ENCODE data around the gene ANO2. TPM values are rescaled to one million over a fixed set of nuclear protein-coding genes. Genes with fewer than 3 reads are reported as not detected.
A peak's percentile ranks its signal among the peaks of the same experiment; 100 is the strongest.

ANO2 gene
- total RNA-seq, 4 donors from 2014 or later: 2.0 to 9.8 (median 4.9) TPM

DNA sequence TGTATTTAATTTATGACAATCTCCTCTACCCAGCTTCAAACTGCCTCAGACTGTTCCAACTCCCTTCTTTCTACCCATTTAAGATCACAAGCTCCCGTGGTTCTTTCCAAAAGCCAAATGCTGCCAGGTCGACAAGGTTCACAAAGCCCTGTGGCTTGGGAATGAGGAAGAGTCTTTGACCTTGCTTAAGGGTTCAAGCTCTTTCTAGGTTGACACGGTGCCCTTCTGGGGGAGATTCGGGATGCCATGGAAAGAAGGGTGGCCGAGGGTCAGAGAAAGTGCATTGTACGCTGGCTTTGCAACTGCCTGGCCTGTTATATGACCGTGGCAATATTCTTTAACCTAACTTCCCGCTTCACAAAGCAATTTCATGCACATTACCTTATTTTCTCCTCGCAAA lies 239.3 kb downstream of the ANO2 start:
- intact Hi-C loops (cut with DNase I; ENCODE audit: low total_unique reads): no loop called here
- Histone ChIP-seq H3K36me3 (no peaks in the 10 kb centered on the region), H3K4me1 (no peaks in the 10 kb centered on the region), H3K27ac (no peak overlapping the region), H3K27me3 (no peaks in the 10 kb centered on the region), H3K4me3 (no peak overlapping the region), H3K9me3 (no peaks in the 10 kb centered on the region)
- no peak for DNase-seq
- ATAC-seq: no peak
- TF ChIP-seq POLR2A (IDR thresholded peaks at IDR 0.05): no peak
- TF ChIP-seq, protein P1, sequence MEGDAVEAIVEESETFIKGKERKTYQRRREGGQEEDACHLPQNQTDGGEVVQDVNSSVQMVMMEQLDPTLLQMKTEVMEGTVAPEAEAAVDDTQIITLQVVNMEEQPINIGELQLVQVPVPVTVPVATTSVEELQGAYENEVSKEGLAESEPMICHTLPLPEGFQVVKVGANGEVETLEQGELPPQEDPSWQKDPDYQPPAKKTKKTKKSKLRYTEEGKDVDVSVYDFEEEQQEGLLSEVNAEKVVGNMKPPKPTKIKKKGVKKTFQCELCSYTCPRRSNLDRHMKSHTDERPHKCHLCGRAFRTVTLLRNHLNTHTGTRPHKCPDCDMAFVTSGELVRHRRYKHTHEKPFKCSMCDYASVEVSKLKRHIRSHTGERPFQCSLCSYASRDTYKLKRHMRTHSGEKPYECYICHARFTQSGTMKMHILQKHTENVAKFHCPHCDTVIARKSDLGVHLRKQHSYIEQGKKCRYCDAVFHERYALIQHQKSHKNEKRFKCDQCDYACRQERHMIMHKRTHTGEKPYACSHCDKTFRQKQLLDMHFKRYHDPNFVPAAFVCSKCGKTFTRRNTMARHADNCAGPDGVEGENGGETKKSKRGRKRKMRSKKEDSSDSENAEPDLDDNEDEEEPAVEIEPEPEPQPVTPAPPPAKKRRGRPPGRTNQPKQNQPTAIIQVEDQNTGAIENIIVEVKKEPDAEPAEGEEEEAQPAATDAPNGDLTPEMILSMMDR (IDR thresholded peaks at IDR 0.05 in 4 of 5, conservative IDR thresholded peaks at IDR 0.05 in 1 of 5): no peak
- in situ Hi-C loops (cut with MboI; ENCODE audit: low sequenced_read_pairs in 4 of 4): no loop called here

DNA sequence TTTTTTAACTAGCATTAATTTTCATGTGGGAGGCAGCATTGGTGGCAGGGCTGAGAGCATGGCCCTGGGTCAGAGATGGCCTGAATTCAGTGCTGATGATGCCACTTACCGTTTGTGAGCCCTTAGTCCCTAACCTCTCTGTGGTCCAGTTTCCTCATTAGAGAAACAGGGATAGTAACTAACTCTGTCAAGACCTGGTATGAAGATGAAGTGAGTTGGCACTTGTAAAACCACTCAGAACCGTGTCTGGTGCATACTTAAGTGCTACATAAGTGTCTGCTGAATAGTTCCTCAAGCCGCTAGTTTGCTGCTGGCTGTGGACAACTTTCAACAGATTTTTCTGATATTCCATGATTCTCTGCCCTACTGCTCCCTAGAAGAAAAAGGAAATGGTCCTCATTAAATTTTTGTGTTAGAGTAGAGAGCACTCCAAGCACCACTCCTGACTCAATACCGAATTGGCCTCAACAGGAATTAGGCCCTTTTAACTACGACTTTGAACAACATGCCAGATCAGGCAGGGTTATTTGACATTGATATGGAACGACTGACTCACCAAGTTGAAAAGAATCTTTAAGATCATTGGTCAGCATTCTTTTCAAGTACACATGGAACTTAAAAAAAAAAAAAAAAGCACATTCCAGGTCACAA lies 250.2 kb downstream of the ANO2 start:
- in situ Hi-C loops (cut with MboI; ENCODE audit: low sequenced_read_pairs in 4 of 4): no loop called here
- intact Hi-C loops (cut with DNase I; ENCODE audit: low total_unique reads): no loop called here
- ATAC-seq (no peak), DNase-seq (no peak)
- no peak overlapping the region for H3K4me3 ChIP-seq
- no peak overlapping the region for H3K27ac ChIP-seq
- H3K4me1 ChIP-seq: no peaks in the 10 kb centered on the region
- no peaks in the 10 kb centered on the region for H3K27me3 ChIP-seq
- no peaks in the 10 kb centered on the region for H3K9me3 ChIP-seq
- no peak for TF ChIP-seq POLR2A (IDR thresholded peaks at IDR 0.05)
- TF ChIP-seq, protein P1 (IDR thresholded peaks at IDR 0.05 in 4 of 5, conservative IDR thresholded peaks at IDR 0.05 in 1 of 5): no peak
- no peaks in the 10 kb centered on the region for H3K36me3 ChIP-seq

GRCh38 chr12:5692850-5693249 lies 252.2 kb downstream of the ANO2 start:
- in situ Hi-C loops (cut with MboI; ENCODE audit: low sequenced_read_pairs in 4 of 4): no loop called here
- Histone ChIP-seq H3K27me3 (no peaks in the 10 kb centered on the region), H3K4me3 (no peak overlapping the region), H3K36me3 (no peaks in the 10 kb centered on the region), H3K27ac (no peak overlapping the region), H3K9me3 (no peaks in the 10 kb centered on the region), H3K4me1 (no peaks in the 10 kb centered on the region)
- no peak for TF ChIP-seq POLR2A (IDR thresholded peaks at IDR 0.05)
- TF ChIP-seq, protein P1 (IDR thresholded peaks at IDR 0.05 in 4 of 5, conservative IDR thresholded peaks at IDR 0.05 in 1 of 5): no peak
- ATAC-seq: no peak
- intact Hi-C loops (cut with DNase I; ENCODE audit: low total_unique reads): no loop called here
- no peak for DNase-seq

DNA sequence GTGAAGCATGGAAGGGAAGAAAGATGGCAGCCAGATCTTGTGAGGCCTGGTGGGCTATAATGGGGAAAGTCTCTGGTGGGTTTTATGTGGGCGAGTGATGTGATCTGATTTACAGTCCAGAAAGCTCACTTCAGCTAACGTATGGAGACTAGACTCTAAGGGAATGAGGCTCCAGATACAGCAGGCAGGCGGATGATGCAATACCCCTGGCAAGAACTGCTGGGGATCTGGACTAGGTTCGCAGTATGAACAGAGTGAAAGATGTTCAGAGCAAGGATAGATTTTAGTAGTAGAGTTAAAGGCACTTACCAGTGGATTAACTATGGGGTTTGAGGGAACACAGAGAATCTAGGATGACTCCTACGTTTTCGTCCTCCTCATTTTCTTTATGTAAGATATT lies 253.1 kb downstream of the ANO2 start:
- Histone ChIP-seq H3K4me3 (no peak overlapping the region), H3K9me3 (no peaks in the 10 kb centered on the region), H3K27ac (no peak overlapping the region), H3K27me3 (no peaks in the 10 kb centered on the region), H3K36me3 (no peaks in the 10 kb centered on the region), H3K4me1 (no peaks in the 10 kb centered on the region)
- DNase-seq: peak in 1 of 2 donors; percentile 16
- intact Hi-C loops (cut with DNase I; ENCODE audit: low total_unique reads) (no loop called here), in situ Hi-C loops (cut with MboI; ENCODE audit: low sequenced_read_pairs in 4 of 4) (no loop called here)
- ATAC-seq: no peak
- TF ChIP-seq POLR2A (IDR thresholded peaks at IDR 0.05): no peak
- TF ChIP-seq, protein P1 (IDR thresholded peaks at IDR 0.05 in 4 of 5, conservative IDR thresholded peaks at IDR 0.05 in 1 of 5): no peak

DNA sequence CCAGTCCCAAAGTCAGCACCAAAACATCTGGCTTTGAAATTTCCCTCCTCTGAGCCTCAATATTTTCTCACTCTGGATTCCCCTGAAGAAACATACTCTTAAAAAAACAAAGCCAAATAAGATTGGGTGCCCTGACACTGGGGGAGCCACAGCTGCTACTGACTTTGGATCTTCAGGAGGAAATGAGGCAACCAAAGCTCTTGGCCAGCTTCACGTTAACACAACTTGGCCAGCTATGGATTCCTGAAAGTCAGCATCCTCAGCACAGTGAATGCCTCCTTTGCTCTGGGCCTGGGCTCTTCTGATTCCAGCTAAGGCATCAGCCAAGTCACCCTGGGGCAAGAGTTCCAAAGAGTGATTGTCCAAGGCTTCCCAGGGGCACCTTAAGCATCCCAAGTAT lies 254.8 kb downstream of the ANO2 start:
- TF ChIP-seq, protein P1 (IDR thresholded peaks at IDR 0.05 in 4 of 5, conservative IDR thresholded peaks at IDR 0.05 in 1 of 5): no peak
- no peak for TF ChIP-seq POLR2A (IDR thresholded peaks at IDR 0.05)
- no peaks in the 10 kb centered on the region for H3K36me3 ChIP-seq
- intact Hi-C loops (cut with DNase I; ENCODE audit: low total_unique reads) (no loop called here), in situ Hi-C loops (cut with MboI; ENCODE audit: low sequenced_read_pairs in 4 of 4) (no loop called here)
- DNase-seq: no peak
- no peak overlapping the region for H3K4me3 ChIP-seq
- ATAC-seq: no peak
- no peak overlapping the region for H3K27ac ChIP-seq
- H3K27me3 ChIP-seq: no peaks in the 10 kb centered on the region
- H3K4me1 ChIP-seq: no peaks in the 10 kb centered on the region
- H3K9me3 ChIP-seq: no peaks in the 10 kb centered on the region
